Panc1 (cell line): Measurements from ENCODE around the gene LHX4. TPM values are rescaled to one million over a fixed set of nuclear protein-coding genes. Genes with fewer than 3 reads are reported as not detected.

Experiments
- ATAC-seq: fragments of 200-7000 bp; cut with Tn5 transposase; 2 replicates; pipeline ENCODE4 v1.9.1; 2020; ENCODE audit warnings: mild to moderate bottlenecking, moderate library complexity
- BruUV-seq: library from RNA; stranded (reverse); fragments of 400-500 nt; replicated peaks from 2 replicates; lab custom pipeline; 2021; lab: Mats Ljungman, UMichigan
- CTCF ChIA-PET: fragments of 300-600 bp; sonication (Branson Sonifier 250); formaldehyde crosslinking; loops from one replicate; lab custom pipeline; 2022; ENCODE audit warnings: antibody characterized with exemption; lab: Charles Lee
- POLR2A ChIA-PET: fragments of 300-600 bp; sonication (Branson Sonifier 250); formaldehyde crosslinking; loops from one replicate; lab custom pipeline; 2022; ENCODE audit warnings: antibody characterized with exemption; lab: Charles Lee
- DNase-seq: peaks from one replicate; pipeline ENCODE4 v3.0.0-alpha.2; 2010; ENCODE audit warnings: low read depth, low spot score
- H3K27ac ChIP-seq: 2 replicates; pipeline ENCODE4 v1.5.1; 2011; ENCODE audit warnings: mild to moderate bottlenecking, low read length, inconsistent platforms
- H3K27me3 ChIP-seq: fragments of 200-500 bp; sonication (Bioruptor generic); 2 replicates; pipeline ENCODE4 v1.6.0; 2014; ENCODE audit warnings: low read length, inconsistent platforms; ENCODE audit not compliant: control insufficient read depth, insufficient read depth
- H3K36me3 ChIP-seq: fragments of 200-500 bp; sonication (Bioruptor generic); 2 replicates; pipeline ENCODE4 v1.5.1; 2014; ENCODE audit warnings: inconsistent platforms, mild to moderate bottlenecking, low read length, moderate library complexity; ENCODE audit not compliant: control insufficient read depth, insufficient read depth
- H3K4me1 ChIP-seq: 2 replicates; pipeline ENCODE4 v1.5.1; 2011; ENCODE audit warnings: inconsistent platforms, mild to moderate bottlenecking, low read length, moderate library complexity; ENCODE audit not compliant: control insufficient read depth, insufficient read depth
- H3K4me3 ChIP-seq, 2 experiments: 2 replicates each; pipeline ENCODE4 v1.5.1; 2011 to 2012; ENCODE audit warnings: low read depth in 2 of 2, low read length in 2 of 2, mild to moderate bottlenecking in 2 of 2, inconsistent platforms in 1 of 2, moderate library complexity in 1 of 2
- H3K9me3 ChIP-seq: fragments of 200-500 bp; sonication (Bioruptor generic); 2 replicates; pipeline ENCODE4 v1.5.1; 2014; ENCODE audit warnings: low read depth, mild to moderate bottlenecking, inconsistent platforms, low read length, moderate library complexity; ENCODE audit not compliant: control insufficient read depth, insufficient read depth
- CTCF ChIP-seq: fragments of 450-650 bp; IDR thresholded peaks from 2 replicates; pipeline ENCODE4 v1.5.1; 2017; ENCODE audit warnings: mild to moderate bottlenecking
- POLR2AphosphoS5 ChIP-seq: IDR thresholded peaks from 2 replicates; pipeline ENCODE4 v1.6.1; 2012; ENCODE audit warnings: mild to moderate bottlenecking, low read depth, low read length, moderate library complexity
- REST ChIP-seq, 2 experiments: IDR thresholded peaks; 2 replicates each; pipeline ENCODE4 v1.6.1; 2011 to 2012; ENCODE audit warnings: low read depth in 2 of 2, control low read depth in 1 of 2, low read length in 1 of 2, mild to moderate bottlenecking in 1 of 2, moderate library complexity in 1 of 2; ENCODE audit not compliant: insufficient read depth in 1 of 2
- SIN3A ChIP-seq: IDR thresholded peaks from 2 replicates; pipeline ENCODE4 v1.6.1; 2012; ENCODE audit warnings: low read depth, mild to moderate bottlenecking, low read length, moderate library complexity, borderline replicate concordance; ENCODE audit not compliant: insufficient read depth
- TCF7L2 ChIP-seq: IDR thresholded peaks from 2 replicates; pipeline ENCODE4 v1.6.1; 2011; ENCODE audit warnings: mild to moderate bottlenecking, low read depth, low read length, inconsistent platforms
- in situ Hi-C: cut with HindIII; loops from 2 replicates; pipeline ENCODE4 v1.10.0; 2016; ENCODE audit warnings: low sequenced_read_pairs, low pct_unique_long_range_greater_than_20kb
- intact Hi-C: fragments of 100-400 bp; cut with micrococcal nuclease; formaldehyde crosslinking; loops from one replicate; pipeline ENCODE4 v1.10.0; 2022; ENCODE audit not compliant: unreplicated experiment
- total RNA-seq: library from RNA; stranded (reverse); gene quantifications from one replicate; pipeline ENCODE4 v1.2.1, GENCODE V29; 2021; ENCODE audit not compliant: unreplicated experiment

LHX4 gene
- total RNA-seq, 1 experiment from 2014 or later, result 0.72 TPM

GRCh38 chr1:180213401-180214170, 16.5 kb upstream of the LHX4 start:
- intact Hi-C loops (no loop called here), in situ Hi-C loops (no loop called here)
- TF ChIP-seq POLR2AphosphoS5 (no peak), SIN3A (no peak), CTCF (no peak)
- POLR2A ChIA-PET, result no interaction called here
- Histone ChIP-seq H3K27me3 (no peaks in the 10 kb centered on the region), H3K4me1 (no peaks in the 10 kb centered on the region), H3K9me3 (no peaks in the 10 kb centered on the region), H3K27ac (no peak overlapping the region), H3K4me3 (no peak overlapping the region), H3K36me3 (no peaks in the 10 kb centered on the region)
- no TSS peak for BruUV-seq
- DNase-seq (no peak), ATAC-seq (no peak)
- CTCF ChIA-PET, result no interaction called here

GRCh38 chr1:180215856-180216625, 14.0 kb upstream of the LHX4 start:
- ChIA-PET CTCF (no interaction called here), POLR2A (no interaction called here)
- BruUV-seq, result no TSS peak
- H3K9me3 ChIP-seq, result no peaks in the 10 kb centered on the region
- ATAC-seq, result no peak
- no peaks in the 10 kb centered on the region for H3K4me1 ChIP-seq
- H3K27me3 ChIP-seq, result no peaks in the 10 kb centered on the region
- H3K27ac ChIP-seq, result no peak overlapping the region
- H3K4me3 ChIP-seq, result no peak overlapping the region
- no peaks in the 10 kb centered on the region for H3K36me3 ChIP-seq
- no peak for DNase-seq
- in situ Hi-C loops, result no loop called here
- intact Hi-C loops, result no loop called here
- no peak for TF ChIP-seq SIN3A
- no peak for TF ChIP-seq CTCF
- no peak for TF ChIP-seq TCF7L2
- no peak for TF ChIP-seq POLR2AphosphoS5
- TF ChIP-seq REST (IDR thresholded peaks at IDR 0.05; ENCODE audit: insufficient read depth in 1 of 2, low read depth in 2 of 2, low read length in 1 of 2), result no peak
